Fibroblast of lung (primary cell): ENCODE results near the gene TMEM52B. TPM values are rescaled to one million over a fixed set of nuclear protein-coding genes. Genes with fewer than 3 reads are reported as not detected.

Experiments used
- DNase-seq, 2 donors: peaks; one replicate each; pipeline versions ENCODE4 v3.0.0 to v3.0.0-alpha.2; 2010; ENCODE audit warnings: low read depth in 2 of 2
- H2AFZ ChIP-seq: 2 replicates; pipeline ENCODE4 v1.5.1; 2012; ENCODE audit warnings: low read length, control low read depth, inconsistent platforms
- H3K27ac ChIP-seq: 2 replicates; pipeline ENCODE4 v1.5.1; 2011; ENCODE audit warnings: low read length, control low read depth; ENCODE audit not compliant: insufficient read depth
- H3K27me3 ChIP-seq: 2 replicates; pipeline ENCODE4 v1.5.1; 2011; ENCODE audit warnings: mild to moderate bottlenecking, low read length; ENCODE audit not compliant: control insufficient read depth, insufficient read depth
- H3K36me3 ChIP-seq: 2 replicates; pipeline ENCODE4 v1.5.1; 2011; ENCODE audit warnings: low read length; ENCODE audit not compliant: control insufficient read depth, insufficient read depth
- H3K4me1 ChIP-seq: 2 replicates; pipeline ENCODE4 v1.5.1; 2011; ENCODE audit warnings: low read length; ENCODE audit not compliant: control insufficient read depth, insufficient read depth; ENCODE audit errors: extremely low read depth
- H3K4me2 ChIP-seq: 2 replicates; pipeline ENCODE4 v1.5.1; 2011; ENCODE audit warnings: low read length, control low read depth; ENCODE audit not compliant: insufficient read depth; ENCODE audit errors: extremely low read depth
- H3K4me3 ChIP-seq, 4 experiments: fragments of 200-600 bp in 1 of 4; sonication (generic) in 1 of 4; replicated peaks in 1 of 4; 2 replicates each; pipeline ENCODE4 v1.5.1; 2011 to 2016; ENCODE audit warnings: low read length in 4 of 4, low read depth in 3 of 4, mild to moderate bottlenecking in 3 of 4, control low read depth in 2 of 4, inconsistent platforms in 1 of 4, mixed read lengths in 1 of 4; ENCODE audit not compliant: insufficient read depth in 1 of 4; ENCODE audit errors: control extremely low read depth in 1 of 4
- H3K79me2 ChIP-seq: 2 replicates; pipeline ENCODE4 v1.5.1; 2012; ENCODE audit warnings: mild to moderate bottlenecking, low read length, inconsistent platforms; ENCODE audit not compliant: control insufficient read depth, insufficient read depth
- H3K9ac ChIP-seq: 2 replicates; pipeline ENCODE4 v1.5.1; 2011; ENCODE audit warnings: mild to moderate bottlenecking, low read length, control low read depth; ENCODE audit not compliant: insufficient read depth
- H3K9me3 ChIP-seq: 2 replicates; pipeline ENCODE4 v1.5.1; 2012; ENCODE audit warnings: low read depth, low read length; ENCODE audit not compliant: control insufficient read depth, insufficient read depth
- H4K20me1 ChIP-seq: 2 replicates; pipeline ENCODE4 v1.5.1; 2011; ENCODE audit warnings: low read length; ENCODE audit not compliant: control insufficient read depth, insufficient read depth; ENCODE audit errors: extremely low read depth
- CTCF ChIP-seq, 2 donors: IDR thresholded peaks in 1 of 2; conservative IDR thresholded peaks in 1 of 2; 1 replicate in 1 of 2; 2 replicates in 1 of 2; pipeline ENCODE4 v1.5.1; 2011 to 2012; ENCODE audit warnings: low read length in 2 of 2, control low read depth in 1 of 2, inconsistent platforms in 1 of 2, low read depth in 1 of 2, mild to moderate bottlenecking in 1 of 2
- EZH2 ChIP-seq: IDR thresholded peaks from 2 replicates; pipeline ENCODE4 v1.5.1; 2012; ENCODE audit warnings: low read length, control low read depth, mild to moderate bottlenecking; ENCODE audit errors: missing control alignments
- polyA plus RNA-seq, 2 donors: library from polyadenylated mRNA; depleted of rRNA in 1 of 2; stranded (reverse) in 1 of 2; unstranded in 1 of 2; fragments of >200 nt; gene quantifications; 2 replicates each; pipeline ENCODE4 v1.2.1, GENCODE V29; 2011 to 2012; ENCODE audit warnings: missing spikeins in 1 of 2
- total RNA-seq: library from RNA; depleted of rRNA; stranded (reverse); fragments of >200 nt; gene quantifications from 2 replicates; pipeline ENCODE4 v1.2.1, GENCODE V29; 2014

The TMEM52B gene
- total and polyA plus RNA-seq, 2 donors (not counting 1 experiment from before 2014, with no cell fraction given), result 0.50 to 5.7 TPM

DNA sequence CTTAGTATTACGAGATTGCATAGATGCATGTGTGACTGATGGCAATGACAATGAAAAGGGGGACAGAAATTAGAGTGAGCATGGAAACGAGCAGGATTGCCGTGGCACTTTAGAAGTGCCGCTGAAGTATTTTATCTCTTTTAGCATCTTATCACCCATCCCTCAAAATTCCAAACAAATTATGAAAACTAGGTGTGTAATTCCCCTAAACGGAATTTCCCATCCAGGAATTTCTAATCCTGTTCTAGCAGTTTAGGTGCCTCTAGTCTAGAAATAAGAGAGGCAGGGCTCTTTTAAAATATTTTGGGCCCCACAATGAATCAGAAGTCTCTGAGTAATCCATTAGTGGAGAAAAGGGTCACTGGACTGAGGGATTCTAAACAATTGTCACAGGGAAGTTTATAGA is 947 bp downstream of the TMEM52B start:
- peak overlapping the region; percentile 9 for H3K4me2 ChIP-seq

GRCh38 chr12:10182354-10183049 is 3.7 kb downstream of the TMEM52B start:
- H3K9ac ChIP-seq, result no peak overlapping the region
- peak; percentile 41 to 95 for DNase-seq
- H3K4me1 ChIP-seq, result peaks cover 31% of the 10 kb centered on the region
- H3K27ac ChIP-seq, result peak overlapping the region; percentile 78
- no peaks in the 10 kb centered on the region for H3K36me3 ChIP-seq
- H3K4me2 ChIP-seq, result peak overlapping the region; percentile 58
- no peaks in the 10 kb centered on the region for H4K20me1 ChIP-seq
- no peaks in the 10 kb centered on the region for H3K79me2 ChIP-seq
- H3K9me3 ChIP-seq, result no peaks in the 10 kb centered on the region
- H3K4me3 ChIP-seq, result no peak overlapping the region
- no peaks in the 10 kb centered on the region for H3K27me3 ChIP-seq
- H2AFZ ChIP-seq, result no peak overlapping the region
- no peak for TF ChIP-seq EZH2
- no peak for TF ChIP-seq CTCF (conservative IDR thresholded peaks at IDR 0.05 in 1 of 2, IDR thresholded peaks at IDR 0.05 in 1 of 2; ENCODE audit: low read depth in 1 of 2, low read length in 2 of 2)

More for the DNA sequence above, 947 bp downstream of the TMEM52B start:
- H3K27ac ChIP-seq, result no peak overlapping the region
- TF ChIP-seq EZH2 (no peak), CTCF (conservative IDR thresholded peaks at IDR 0.05 in 1 of 2, IDR thresholded peaks at IDR 0.05 in 1 of 2; ENCODE audit: low read depth in 1 of 2, low read length in 2 of 2) (no peak)
- no peaks in the 10 kb centered on the region for H4K20me1 ChIP-seq
- no peak overlapping the region for H2AFZ ChIP-seq
- H3K4me1 ChIP-seq, result peaks cover 25% of the 10 kb centered on the region
- H3K27me3 ChIP-seq, result no peaks in the 10 kb centered on the region
- no peaks in the 10 kb centered on the region for H3K9me3 ChIP-seq
- no peak overlapping the region for H3K4me3 ChIP-seq
- no peaks in the 10 kb centered on the region for H3K79me2 ChIP-seq
- H3K9ac ChIP-seq, result no peak overlapping the region
- peak; percentile 10 to 52 for DNase-seq
- H3K36me3 ChIP-seq, result no peaks in the 10 kb centered on the region

- peaks cover 31% of the 10 kb centered on the region for H3K4me1 ChIP-seq
- H3K27ac ChIP-seq, result peak overlapping the region; percentile 67
- H3K9ac ChIP-seq, result no peak overlapping the region
- no peaks in the 10 kb centered on the region for H3K79me2 ChIP-seq
- H2AFZ ChIP-seq, result no peak overlapping the region
- H3K4me2 ChIP-seq, result peak overlapping the region; percentile 82
- H3K4me3 ChIP-seq, result no peak overlapping the region
- DNase-seq, result peak; percentile 17 to 98
- no peaks in the 10 kb centered on the region for H3K9me3 ChIP-seq
- no peaks in the 10 kb centered on the region for H3K36me3 ChIP-seq
- no peaks in the 10 kb centered on the region for H4K20me1 ChIP-seq
- no peaks in the 10 kb centered on the region for H3K27me3 ChIP-seq
- TF ChIP-seq CTCF (conservative IDR thresholded peaks at IDR 0.05 in 1 of 2, IDR thresholded peaks at IDR 0.05 in 1 of 2; ENCODE audit: low read depth in 1 of 2, low read length in 2 of 2) (no peak), EZH2 (no peak)
These were observed 5.5 kb downstream of the TMEM52B start for GRCh38 chr12:10184261-10184843.
